GM20431 (cell line): ENCODE results near the gene RNF4.
"Not testable (repeated sequence)": the region's sequence is repeated elsewhere in the genome, so short reads cannot be mapped to it uniquely, and the experiment has no call there.

Source experiments
- in situ Hi-C: fragments of 300-500 bp; cut with MseI, MboI; formaldehyde crosslinking; loops from one replicate; pipeline ENCODE4 v1.15.0; 2020; ENCODE audit warnings: low sequenced_read_pairs; ENCODE audit not compliant: unreplicated experiment

Gene RNF4

GRCh38 chr4:2451036-2451520 is 17.8 kb upstream of the RNF4 start:
- in situ Hi-C loops, result no loop called here

GRCh38 chr4:2451821-2452785 is 16.8 kb upstream of the RNF4 start:
- in situ Hi-C loops, result no loop called here

GRCh38 chr4:2457481-2458295 is 11.2 kb upstream of the RNF4 start:
- in situ Hi-C loops, result no loop called here

DNA sequence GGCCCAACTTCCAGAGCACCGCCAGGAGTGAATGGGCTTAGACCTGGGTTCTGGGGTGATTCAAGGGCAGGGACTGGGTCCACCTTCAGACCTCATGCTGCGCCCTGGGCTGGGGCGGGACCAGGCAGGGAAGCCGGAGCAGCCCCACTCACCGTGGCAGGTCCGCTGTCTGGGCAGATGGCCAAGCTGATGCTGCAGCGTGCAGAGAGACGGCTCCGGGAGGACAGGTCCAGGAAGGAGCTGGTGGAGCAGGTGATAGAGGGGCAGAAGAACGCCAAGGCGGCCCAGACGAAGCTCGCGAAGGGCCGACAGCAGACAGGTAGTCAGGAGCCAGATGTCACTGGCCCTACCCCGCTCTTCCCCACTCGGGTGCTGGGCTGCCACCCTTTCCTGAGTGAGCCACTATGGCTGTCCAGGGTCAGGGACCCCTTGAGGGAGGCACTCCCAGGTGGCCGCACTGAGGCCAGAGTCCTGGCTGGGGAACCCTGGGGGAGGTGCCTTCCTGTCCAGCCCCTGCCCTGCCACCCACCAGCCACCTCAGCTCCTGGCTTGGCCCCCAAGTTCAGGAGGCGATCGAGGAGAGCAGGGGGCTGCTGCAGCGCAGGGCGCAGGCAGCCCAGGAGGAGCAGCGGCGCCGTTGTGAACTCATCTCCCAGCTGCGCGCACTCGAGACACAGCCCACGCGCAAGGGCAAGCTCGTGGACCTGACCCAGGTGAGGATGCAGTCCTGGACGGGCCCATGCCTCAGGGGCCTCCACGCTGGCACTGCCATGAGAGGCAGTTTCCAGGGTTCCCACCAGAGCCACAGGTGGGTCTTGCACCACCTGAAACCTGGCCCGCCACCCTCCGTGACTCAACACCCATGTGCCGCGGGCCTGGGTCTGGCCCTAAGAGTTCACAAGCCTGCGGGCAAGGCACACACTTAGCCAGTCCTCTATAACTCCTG is 10.1 kb upstream of the RNF4 start:
- in situ Hi-C loops, result no loop called here

GRCh38 chr4:2459589-2460349 is 9.1 kb upstream of the RNF4 start:
- in situ Hi-C loops, result no loop called here

- in situ Hi-C loops, result no loop called here
Measured at GRCh38 chr4:2461246-2461960, 7.5 kb upstream of the RNF4 start.

GRCh38 chr4:2462218-2462991 is 6.5 kb upstream of the RNF4 start:
- in situ Hi-C loops, result no loop called here

DNA sequence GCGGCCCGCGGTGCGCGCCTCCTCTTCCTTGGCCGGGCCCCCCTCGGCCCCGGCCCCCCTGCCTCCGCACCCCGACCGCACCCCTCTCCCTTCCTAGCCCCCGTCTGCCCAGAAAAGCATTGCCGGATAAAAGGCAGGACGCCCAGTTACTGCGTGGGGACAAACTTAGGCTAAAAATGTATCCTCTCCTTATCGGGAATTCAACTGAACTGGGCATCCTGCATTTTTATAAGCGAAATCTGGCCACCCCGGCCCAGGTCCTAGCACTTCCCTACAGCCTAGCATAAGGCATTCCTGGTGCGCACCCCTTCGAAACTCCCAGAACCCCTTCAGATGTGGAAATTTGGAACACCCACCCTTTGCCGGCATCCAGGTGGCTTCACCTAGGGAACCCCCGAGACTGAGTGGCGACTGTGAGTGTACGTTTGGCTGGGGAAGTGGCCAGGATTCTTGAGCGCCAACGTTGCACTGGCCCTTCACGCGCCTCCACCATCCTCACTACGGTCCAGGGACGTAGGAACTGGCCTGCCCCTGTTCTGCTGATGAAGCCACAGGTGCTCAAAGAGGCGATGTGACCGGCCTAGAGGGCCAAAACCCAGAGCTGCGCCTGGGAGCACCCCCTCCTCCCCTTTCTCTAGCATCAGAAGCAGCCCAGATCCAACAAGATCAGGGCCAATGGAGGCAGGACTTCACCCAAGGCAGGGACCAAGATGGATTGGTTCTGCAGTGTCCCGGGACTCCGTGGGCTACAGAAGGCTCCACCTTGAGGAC is 5.7 kb upstream of the RNF4 start:
- in situ Hi-C loops, result no loop called here

GRCh38 chr4:2465032-2465431 is 3.9 kb upstream of the RNF4 start:
- in situ Hi-C loops, result no loop called here

- in situ Hi-C loops, result not testable (repeated sequence)
Measured at GRCh38 chr4:2465544-2465943, 3.4 kb upstream of the RNF4 start.

- in situ Hi-C loops, result no loop called here
Measured at GRCh38 chr4:2469192-2469984, 482 bp downstream of the RNF4 start.

DNA sequence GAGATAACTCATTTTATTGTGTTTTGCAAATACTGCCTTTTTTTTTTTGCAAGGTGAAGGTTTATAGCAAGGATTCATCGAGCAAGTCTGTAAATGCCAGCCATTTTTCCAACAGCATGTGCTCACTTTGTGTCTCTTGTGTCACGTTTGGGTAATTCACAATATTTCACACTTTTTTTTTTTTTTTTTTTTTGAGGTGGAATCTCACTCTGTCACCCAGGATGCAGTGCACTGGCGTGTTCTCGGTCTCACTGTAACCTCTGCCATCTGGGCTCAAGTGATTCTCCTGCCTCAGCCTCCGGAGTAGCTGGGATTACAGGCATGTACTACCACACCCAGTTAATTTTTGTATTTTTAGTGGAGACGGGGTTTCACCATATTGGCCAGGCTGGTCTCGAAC is 1.9 kb downstream of the RNF4 start:
- in situ Hi-C loops, result no loop called here

GRCh38 chr4:2472187-2472586 is 3.3 kb downstream of the RNF4 start:
- in situ Hi-C loops, result no loop called here

- in situ Hi-C loops, result no loop called here
Measured at GRCh38 chr4:2478229-2478628, 9.3 kb downstream of the RNF4 start.

DNA sequence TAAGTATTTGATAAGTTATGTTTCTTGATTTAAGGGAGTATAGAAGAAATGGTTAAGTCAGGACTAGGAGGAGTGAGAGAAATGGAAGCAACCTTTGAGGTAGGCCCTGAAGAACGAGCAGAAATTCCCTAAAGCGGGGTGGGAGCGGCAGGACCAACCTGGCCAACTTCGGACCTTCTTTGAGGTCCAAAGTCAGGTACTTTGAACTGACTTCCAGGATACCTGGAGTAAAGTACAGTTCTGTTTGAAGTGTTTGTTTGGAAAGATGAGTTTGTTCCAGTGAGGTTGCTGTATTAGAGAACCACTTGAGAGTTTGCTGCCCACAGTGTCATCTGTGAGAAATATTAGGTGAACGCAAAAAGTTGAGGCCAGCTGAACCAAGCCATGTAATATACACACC is 11.7 kb downstream of the RNF4 start:
- in situ Hi-C loops, result no loop called here

- in situ Hi-C loops, result no loop called here
Measured at GRCh38 chr4:2482192-2482591, 13.3 kb downstream of the RNF4 start.
